Muscle layer of duodenum (tissue), 2 donors: Measurements from ENCODE around the gene ZNF695.
"Not testable (repeated sequence)": the region's sequence is repeated elsewhere in the genome, so short reads cannot be mapped to it uniquely, and the experiment has no call there.

Experiments
- H3K27ac ChIP-seq: one replicate; pipeline ENCODE4 v1.7.0; 2013; ENCODE audit warnings: mild to moderate bottlenecking, low read length
- H3K27me3 ChIP-seq: one replicate; pipeline ENCODE4 v1.7.0; 2013; ENCODE audit warnings: low read depth, mild to moderate bottlenecking, control low read depth, low read length
- H3K36me3 ChIP-seq, 2 donors: one replicate each; pipeline ENCODE4 v1.7.0; 2013; ENCODE audit warnings: low read length in 2 of 2, control low read depth in 1 of 2, mild to moderate bottlenecking in 1 of 2; ENCODE audit not compliant: insufficient read depth in 2 of 2, control insufficient read depth in 1 of 2
- H3K4me1 ChIP-seq, 2 donors: one replicate each; pipeline ENCODE4 v1.7.0; 2013; ENCODE audit warnings: low read length in 2 of 2, mild to moderate bottlenecking in 2 of 2, control low read depth in 1 of 2, moderate library complexity in 1 of 2; ENCODE audit not compliant: insufficient read depth in 2 of 2, control insufficient read depth in 1 of 2
- H3K4me3 ChIP-seq, 2 donors: one replicate each; pipeline ENCODE4 v1.7.0; 2013; ENCODE audit warnings: low read length in 2 of 2, low read depth in 1 of 2, mild to moderate bottlenecking in 1 of 2
- H3K9me3 ChIP-seq, 2 donors: one replicate each; pipeline ENCODE4 v1.7.0; 2013; ENCODE audit warnings: low read length in 2 of 2, control low read depth in 1 of 2, mild to moderate bottlenecking in 1 of 2; ENCODE audit not compliant: control insufficient read depth in 1 of 2
- donor health status: healthy.

The ZNF695 gene

DNA sequence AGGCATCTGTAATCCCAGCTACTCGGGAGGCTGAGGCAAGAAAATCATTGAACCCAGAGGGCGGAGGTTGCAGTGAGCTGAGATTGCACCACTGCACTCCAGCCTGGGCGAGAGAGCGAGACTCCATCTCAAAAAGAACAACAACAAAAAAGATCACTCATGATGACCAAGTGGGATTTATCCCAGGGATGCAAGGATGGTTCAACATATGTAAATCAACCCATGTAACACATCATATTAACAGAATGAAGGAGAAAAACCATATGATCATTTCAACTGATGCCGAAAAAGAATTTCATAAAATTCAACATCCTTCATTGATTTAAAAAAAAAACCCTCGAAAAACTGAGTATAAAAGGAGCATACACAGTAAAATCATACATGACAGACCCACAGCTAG is 3.8 kb downstream of the ZNF695 start:
- not testable (repeated sequence) for H3K36me3 ChIP-seq, H3K27me3 ChIP-seq, H3K27ac ChIP-seq, H3K9me3 ChIP-seq, H3K4me3 ChIP-seq, H3K4me1 ChIP-seq

DNA sequence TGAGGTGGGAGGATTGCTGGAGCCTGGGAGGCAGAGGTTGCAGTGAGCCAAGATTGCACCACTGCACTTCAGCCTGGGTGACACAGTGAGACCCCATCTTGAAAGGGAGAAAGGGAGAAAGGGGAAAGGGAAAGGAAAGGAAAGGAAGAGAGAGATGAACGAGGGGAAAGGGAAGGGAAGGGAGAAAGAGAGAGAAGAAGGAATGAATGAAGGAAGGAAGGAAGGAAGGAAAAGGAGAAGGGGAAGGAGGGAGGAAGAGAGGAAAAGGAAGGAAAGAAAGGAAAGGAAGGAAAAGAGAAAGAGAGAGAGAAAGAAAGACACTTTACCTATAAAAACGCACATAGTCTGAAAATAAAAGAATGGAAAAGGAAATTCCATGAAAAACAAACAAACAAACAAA is 18.0 kb downstream of the ZNF695 start:
- H3K9me3 ChIP-seq: peaks cover 42 to 73% of the 10 kb centered on the region in 2 donors
- H3K27me3 ChIP-seq: no peaks in the 10 kb centered on the region
- peak overlapping the region in 1 of 2 donors; percentile 19 for H3K4me3 ChIP-seq
- peaks cover 0 to 4% of the 10 kb centered on the region in 2 donors for H3K36me3 ChIP-seq
- no peaks in the 10 kb centered on the region for H3K4me1 ChIP-seq
- H3K27ac ChIP-seq: no peak overlapping the region

- H3K36me3 ChIP-seq: peaks cover 0 to 4% of the 10 kb centered on the region in 2 donors
- peak overlapping the region in 1 of 2 donors; percentile 20 for H3K4me3 ChIP-seq
- H3K27me3 ChIP-seq: no peaks in the 10 kb centered on the region
- H3K4me1 ChIP-seq: no peaks in the 10 kb centered on the region
- peaks cover 42 to 79% of the 10 kb centered on the region in 2 donors for H3K9me3 ChIP-seq
- no peak overlapping the region for H3K27ac ChIP-seq
Measured at GRCh38 chr1:246988316-246988715, 19.5 kb downstream of the ZNF695 start.

DNA sequence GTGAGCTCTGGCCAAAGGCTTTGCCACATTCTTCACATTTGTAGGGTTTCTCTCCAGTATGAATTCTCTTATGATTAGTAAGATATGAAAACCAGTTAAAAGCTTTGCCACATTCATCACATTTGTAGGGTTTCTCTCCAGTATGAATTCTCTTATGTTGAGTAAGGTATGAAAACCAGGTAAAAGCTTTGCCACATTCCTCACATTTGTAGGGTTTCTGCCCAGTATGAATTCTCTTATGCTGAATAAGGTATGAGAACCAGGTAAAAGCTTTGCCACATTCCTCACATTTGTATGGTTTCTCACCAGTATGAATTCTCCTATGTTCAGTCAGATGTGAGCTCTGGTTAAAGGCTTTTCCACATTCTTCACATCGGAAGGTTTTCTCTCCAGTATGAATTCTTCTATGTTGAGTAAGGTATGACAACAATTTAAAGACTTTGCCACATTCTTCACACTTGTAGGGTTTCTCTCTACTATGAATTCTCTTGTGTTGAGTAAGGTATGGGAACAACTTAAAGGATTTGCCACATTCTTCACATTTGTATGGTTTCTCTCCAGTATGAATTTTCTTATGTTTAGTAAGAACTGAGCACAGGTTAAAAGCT is 20.7 kb downstream of the ZNF695 start:
- Histone ChIP-seq H3K27me3 (no peaks in the 10 kb centered on the region), H3K36me3 (peaks cover 0 to 4% of the 10 kb centered on the region in 2 donors), H3K4me1 (no peaks in the 10 kb centered on the region), H3K4me3 (peak overlapping the region in 1 of 2 donors; percentile 2), H3K27ac (no peak overlapping the region), H3K9me3 (peaks cover 38 to 79% of the 10 kb centered on the region in 2 donors)

DNA sequence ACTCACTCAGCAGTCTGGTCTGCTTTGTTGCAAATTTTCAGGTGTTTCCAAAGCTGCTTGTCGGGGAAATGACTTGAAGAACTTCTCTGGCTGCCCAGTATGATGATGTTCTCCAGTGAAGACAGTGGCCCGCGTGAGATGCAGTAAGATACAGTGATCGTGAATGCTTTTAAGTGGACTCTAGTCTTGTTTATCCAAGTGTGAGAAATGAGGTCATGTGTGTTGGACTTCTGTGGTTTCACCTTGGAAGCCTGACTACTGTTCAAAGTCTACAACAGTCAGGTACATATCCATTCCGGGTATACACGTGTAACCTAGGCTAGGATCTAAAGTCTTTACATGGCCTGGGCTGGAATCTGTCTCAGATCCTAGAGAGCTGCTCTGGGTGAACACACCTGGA is 29.1 kb downstream of the ZNF695 start:
- H3K4me1 ChIP-seq: no peaks in the 10 kb centered on the region
- H3K9me3 ChIP-seq: peaks cover 10 to 26% of the 10 kb centered on the region in 2 donors
- no peaks in the 10 kb centered on the region for H3K27me3 ChIP-seq
- no peak overlapping the region for H3K27ac ChIP-seq
- H3K36me3 ChIP-seq: no peaks in the 10 kb centered on the region
- H3K4me3 ChIP-seq: no peak overlapping the region

GRCh38 chr1:246978281-246978680 is 29.6 kb downstream of the ZNF695 start:
- no peaks in the 10 kb centered on the region for H3K36me3 ChIP-seq
- no peak overlapping the region for H3K4me3 ChIP-seq
- H3K27me3 ChIP-seq: no peaks in the 10 kb centered on the region
- peaks cover 10 to 21% of the 10 kb centered on the region in 2 donors for H3K9me3 ChIP-seq
- no peaks in the 10 kb centered on the region for H3K4me1 ChIP-seq
- H3K27ac ChIP-seq: no peak overlapping the region

DNA sequence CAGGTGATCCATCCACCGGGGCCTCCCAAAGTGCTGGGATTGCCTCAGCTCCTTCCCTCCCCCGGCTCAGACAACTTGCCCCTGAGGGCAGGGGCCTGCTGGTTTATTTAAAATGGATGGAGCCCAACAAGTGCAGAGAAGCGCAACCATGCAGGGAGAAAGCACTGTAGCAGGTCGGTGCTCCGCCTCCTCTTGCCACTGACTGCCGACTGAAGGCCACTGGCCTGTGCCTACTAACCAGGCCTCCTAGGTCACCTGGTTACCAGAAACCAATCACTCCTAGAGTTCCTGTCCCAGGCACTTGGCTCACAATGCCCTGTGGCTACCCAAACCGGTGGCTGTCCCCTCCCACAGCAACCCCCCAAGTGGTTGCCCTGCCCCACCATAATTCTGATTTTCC is 35.9 kb downstream of the ZNF695 start:
- Histone ChIP-seq H3K27me3 (no peaks in the 10 kb centered on the region), H3K9me3 (no peaks in the 10 kb centered on the region), H3K36me3 (no peaks in the 10 kb centered on the region), H3K4me3 (no peak overlapping the region), H3K27ac (no peak overlapping the region), H3K4me1 (no peaks in the 10 kb centered on the region)

- no peaks in the 10 kb centered on the region for H3K4me1 ChIP-seq
- H3K4me3 ChIP-seq: no peak overlapping the region
- no peaks in the 10 kb centered on the region for H3K9me3 ChIP-seq
- H3K36me3 ChIP-seq: no peaks in the 10 kb centered on the region
- H3K27me3 ChIP-seq: no peaks in the 10 kb centered on the region
- H3K27ac ChIP-seq: no peak overlapping the region
Measured at GRCh38 chr1:246971090-246971721, 36.7 kb downstream of the ZNF695 start.

- no peaks in the 10 kb centered on the region for H3K4me1 ChIP-seq
- no peak overlapping the region for H3K4me3 ChIP-seq
- H3K36me3 ChIP-seq: no peaks in the 10 kb centered on the region
- H3K9me3 ChIP-seq: no peaks in the 10 kb centered on the region
- no peak overlapping the region for H3K27ac ChIP-seq
- no peaks in the 10 kb centered on the region for H3K27me3 ChIP-seq
Measured at GRCh38 chr1:246969621-246970020, 38.2 kb downstream of the ZNF695 start.

GRCh38 chr1:246966502-246966901 is 41.4 kb downstream of the ZNF695 start:
- no peaks in the 10 kb centered on the region for H3K36me3 ChIP-seq
- no peaks in the 10 kb centered on the region for H3K4me1 ChIP-seq
- H3K4me3 ChIP-seq: no peak overlapping the region
- H3K9me3 ChIP-seq: no peaks in the 10 kb centered on the region
- no peak overlapping the region for H3K27ac ChIP-seq
- H3K27me3 ChIP-seq: no peaks in the 10 kb centered on the region

- Histone ChIP-seq H3K36me3 (no peaks in the 10 kb centered on the region), H3K4me3 (no peak overlapping the region), H3K9me3 (no peaks in the 10 kb centered on the region), H3K4me1 (no peaks in the 10 kb centered on the region), H3K27me3 (no peaks in the 10 kb centered on the region), H3K27ac (no peak overlapping the region)
Measured at GRCh38 chr1:246959944-246960693, 47.7 kb downstream of the ZNF695 start.
